ENCODE data around the gene HMCN2.

GRCh38 chr9:130334915-130335314 lies 69.4 kb downstream of the HMCN2 start:
- TF ChIP-seq SP1 (IDR thresholded peaks at IDR 0.05) (no peak), CTCF (IDR thresholded peaks at IDR 0.05; ENCODE audit: low read depth, low read length, missing input control) (no peak), JUND (IDR thresholded peaks at IDR 0.05) (no peak), TAF1 (conservative IDR thresholded peaks at IDR 0.05) (no peak), YY1 (IDR thresholded peaks at IDR 0.05) (no peak), MAX (IDR thresholded peaks at IDR 0.05) (no peak), HNF4G (IDR thresholded peaks at IDR 0.05) (no peak), ATF3 (IDR thresholded peaks at IDR 0.05) (no peak), ZBTB33 (IDR thresholded peaks at IDR 0.05) (no peak), RAD21 (IDR thresholded peaks at IDR 0.05) (no peak), FOXA1 (IDR thresholded peaks at IDR 0.05) (no peak), REST (IDR thresholded peaks at IDR 0.05) (no peak), GABPA (IDR thresholded peaks at IDR 0.05 in 1 of 2, conservative IDR thresholded peaks at IDR 0.05 in 1 of 2) (no peak), RXRA (IDR thresholded peaks at IDR 0.05) (no peak)

Measured in liver (tissue), 3 donors.